H1 (cell line): ENCODE results near the gene CPLANE2. TPM values are rescaled to one million over a fixed set of nuclear protein-coding genes. Genes with fewer than 3 reads are reported as not detected.

Experiments
- CTCF ChIA-PET: fragments of 300-600 bp; sonication (Branson Sonifier 250); formaldehyde crosslinking; loops from one replicate; lab custom pipeline; 2021; ENCODE audit not compliant: partially characterized antibody; lab: Charles Lee
- POLR2A ChIA-PET: fragments of 300-600 bp; sonication (Branson Sonifier 250); formaldehyde crosslinking; loops from one replicate; lab custom pipeline; 2021; ENCODE audit warnings: inconsistent platforms; ENCODE audit not compliant: partially characterized antibody; lab: Charles Lee
- DNase-seq, 2 experiments: peaks; one replicate each; pipeline versions ENCODE4 v3.0.0 to v3.0.0-alpha.2; 2010 to 2022; ENCODE audit warnings: low spot score in 2 of 2, low read depth in 1 of 2, mixed read lengths in 1 of 2
- FAIRE-seq: peaks from 2 replicates; lab custom pipeline; 2011; peaks lifted over from hg19 to GRCh38; lab: Jason Lieb, UNC
- H2AFZ ChIP-seq: 2 replicates; pipeline ENCODE4 v1.8.1; 2012; ENCODE audit warnings: low read length, inconsistent platforms
- H2AK5ac ChIP-seq: 2 replicates; pipeline ENCODE4 v1.6.1; 2013; ENCODE audit warnings: low read depth, low read length
- H2BK120ac ChIP-seq: replicated peaks from 2 replicates; pipeline ENCODE3; 2013; ENCODE audit warnings: low read depth, low read length, inconsistent platforms
- H2BK12ac ChIP-seq: 2 replicates; pipeline ENCODE4 v1.6.1; 2013; ENCODE audit warnings: low read depth, low read length
- H2BK15ac ChIP-seq: 2 replicates; pipeline ENCODE4 v1.6.1; 2013; ENCODE audit warnings: low read length
- H2BK20ac ChIP-seq: 2 replicates; pipeline ENCODE4 v1.6.1; 2013; ENCODE audit warnings: low read length
- H2BK5ac ChIP-seq: 2 replicates; pipeline ENCODE4 v1.6.1; 2013; ENCODE audit warnings: low read depth, low read length
- H3K14ac ChIP-seq: 2 replicates; pipeline ENCODE4 v1.6.1; 2013; ENCODE audit warnings: inconsistent platforms; ENCODE audit not compliant: insufficient read length
- H3K18ac ChIP-seq: 2 replicates; pipeline ENCODE4 v1.6.1; 2013; ENCODE audit warnings: low read length; ENCODE audit errors: extremely low read depth
- H3K23ac ChIP-seq: 2 replicates; pipeline ENCODE4 v1.6.1; 2013; ENCODE audit warnings: inconsistent platforms; ENCODE audit not compliant: insufficient read length
- H3K23me2 ChIP-seq: 2 replicates; pipeline ENCODE4 v1.6.1; 2013; ENCODE audit warnings: low read depth, low read length
- H3K27ac ChIP-seq: 2 replicates; pipeline ENCODE4 v1.6.1; 2011; ENCODE audit warnings: low read depth, low read length, inconsistent platforms
- H3K27me3 ChIP-seq, 4 experiments: replicated peaks in 1 of 4; 1 replicate in 1 of 4; 2 replicates in 3 of 4; pipeline versions ENCODE4 v1.6.1 to v1.8.1; 2011 to 2013; ENCODE audit warnings: low read length in 3 of 4, mild to moderate bottlenecking in 3 of 4, inconsistent platforms in 2 of 4, mixed read lengths in 2 of 4, moderate library complexity in 1 of 4; ENCODE audit not compliant: control insufficient read depth in 3 of 4, insufficient read depth in 3 of 4; ENCODE audit errors: extremely low read depth in 1 of 4
- H3K36me3 ChIP-seq, 4 experiments: 2 replicates each; pipeline versions ENCODE4 v1.6.1 to v1.8.1; 2011 to 2013; ENCODE audit warnings: mild to moderate bottlenecking in 4 of 4, low read length in 3 of 4, moderate library complexity in 2 of 4, control low read depth in 1 of 4, inconsistent platforms in 1 of 4; ENCODE audit not compliant: insufficient read depth in 4 of 4, control insufficient read depth in 2 of 4
- H3K4ac ChIP-seq: replicated peaks from 2 replicates; pipeline ENCODE3; 2013; ENCODE audit warnings: low read length, low read depth, mixed read lengths, inconsistent platforms; ENCODE audit not compliant: insufficient read length
- H3K4me1 ChIP-seq, 4 experiments: replicated peaks in 1 of 4; 1 replicate in 1 of 4; 2 replicates in 3 of 4; pipeline versions ENCODE4 v1.6.1 to v1.8.1; 2011 to 2013; ENCODE audit warnings: low read length in 3 of 4, inconsistent platforms in 2 of 4, mixed read lengths in 1 of 4; ENCODE audit not compliant: insufficient read depth in 4 of 4, control insufficient read depth in 3 of 4
- H3K4me2 ChIP-seq, 2 experiments: 2 replicates each; pipeline versions ENCODE4 v1.6.1 to v1.8.1; 2011 to 2013; ENCODE audit warnings: low read depth in 2 of 2, low read length in 2 of 2, control low read depth in 1 of 2, inconsistent platforms in 1 of 2, mild to moderate bottlenecking in 1 of 2; ENCODE audit not compliant: insufficient read depth in 1 of 2
- H3K4me3 ChIP-seq, 4 experiments: fragments of 200-600, 300-600 bp in 1 of 4; sonication (generic), shearing (Covaris generic), sonication (Bioruptor Twin) in 1 of 4; 2 replicates each; pipeline versions ENCODE4 v1.5.1 to v1.8.1; 2011 to 2016; ENCODE audit warnings: low read length in 4 of 4, low read depth in 3 of 4, control low read depth in 2 of 4, inconsistent platforms in 2 of 4, mild to moderate bottlenecking in 2 of 4, mixed read lengths in 1 of 4, moderate library complexity in 1 of 4; ENCODE audit not compliant: insufficient read depth in 2 of 4; ENCODE audit errors: extremely low read depth in 1 of 4
- H3K56ac ChIP-seq: replicated peaks from 2 replicates; pipeline ENCODE3; 2013; ENCODE audit warnings: low read depth, mild to moderate bottlenecking, mixed read lengths, low read length, inconsistent platforms; ENCODE audit not compliant: insufficient read length
- H3K79me1 ChIP-seq: 2 replicates; pipeline ENCODE4 v1.6.1; 2013; ENCODE audit warnings: low read depth, low read length, control low read depth
- H3K79me2 ChIP-seq, 2 experiments: 2 replicates each; pipeline versions ENCODE4 v1.6.1 to v1.8.1; 2012 to 2013; ENCODE audit warnings: low read length in 2 of 2, mild to moderate bottlenecking in 2 of 2, inconsistent platforms in 1 of 2; ENCODE audit not compliant: insufficient read depth in 2 of 2, control insufficient read depth in 1 of 2
- H3K9ac ChIP-seq, 4 experiments: replicated peaks in 1 of 4; 1 replicate in 1 of 4; 2 replicates in 3 of 4; pipeline versions ENCODE4 v1.6.1 to v1.8.1; 2011 to 2013; ENCODE audit warnings: low read depth in 3 of 4, low read length in 3 of 4, control low read depth in 2 of 4, mild to moderate bottlenecking in 2 of 4, moderate library complexity in 2 of 4, inconsistent platforms in 1 of 4; ENCODE audit errors: extremely low read depth in 1 of 4
- H3K9me3 ChIP-seq, 2 experiments: 2 replicates each; pipeline versions ENCODE4 v1.6.1 to v1.8.1; 2012 to 2013; ENCODE audit warnings: mild to moderate bottlenecking in 2 of 2, moderate library complexity in 2 of 2, control low read depth in 1 of 2, inconsistent platforms in 1 of 2, low read depth in 1 of 2, low read length in 1 of 2, mixed read lengths in 1 of 2; ENCODE audit not compliant: insufficient read depth in 2 of 2
- H4K20me1 ChIP-seq, 2 experiments: replicated peaks in 1 of 2; 2 replicates each; pipeline versions ENCODE3 to v1.8.1; 2011 to 2013; ENCODE audit warnings: inconsistent platforms in 2 of 2, low read length in 2 of 2, mild to moderate bottlenecking in 1 of 2; ENCODE audit not compliant: insufficient read depth in 2 of 2, control insufficient read depth in 1 of 2
- H4K5ac ChIP-seq: 2 replicates; pipeline ENCODE4 v1.6.1; 2013; ENCODE audit warnings: low read length, low read depth, mixed read lengths, inconsistent platforms; ENCODE audit not compliant: insufficient read length
- H4K8ac ChIP-seq: 2 replicates; pipeline ENCODE4 v1.8.0; 2013; ENCODE audit warnings: mild to moderate bottlenecking, moderate library complexity, low read length, inconsistent platforms; ENCODE audit not compliant: insufficient read depth; ENCODE audit errors: extremely low read depth
- H4K91ac ChIP-seq: replicated peaks from 2 replicates; pipeline ENCODE3; 2013; ENCODE audit warnings: low read length, mixed read lengths, inconsistent platforms; ENCODE audit not compliant: insufficient read length
- ASH2L ChIP-seq: fragments of 200-600, 300-600 bp; sonication (generic); IDR thresholded peaks from one replicate; pipeline ENCODE4 v1.7.1; 2017; ENCODE audit warnings: low read length
- BACH1 ChIP-seq: IDR thresholded peaks from 2 replicates; pipeline ENCODE4 v1.6.1; 2012; ENCODE audit warnings: low read length, improper control_type of control experiment
- BCL11A ChIP-seq, 2 experiments: IDR thresholded peaks; one replicate each; pipeline ENCODE4 v1.6.1; 2011; ENCODE audit warnings: low read depth in 2 of 2, low read length in 2 of 2, mild to moderate bottlenecking in 2 of 2
- E2F6 ChIP-seq: IDR thresholded peaks from 2 replicates; pipeline ENCODE4 v1.6.1; 2012; ENCODE audit warnings: inconsistent platforms
- KDM1A ChIP-seq: fragments of 200-600, 300-600 bp; sonication (generic); IDR thresholded peaks from 2 replicates; pipeline ENCODE4 v1.7.1; 2016; ENCODE audit warnings: mild to moderate bottlenecking, low read length, borderline replicate concordance
- KDM5A ChIP-seq: fragments of 200-600 bp; IDR thresholded peaks from 2 replicates; pipeline ENCODE4 v1.7.1; 2012; ENCODE audit warnings: mild to moderate bottlenecking, low read length, inconsistent platforms, mixed read lengths
- POU5F1 ChIP-seq: IDR thresholded peaks from 2 replicates; pipeline ENCODE4 v1.6.1; 2011; ENCODE audit warnings: low read depth, mild to moderate bottlenecking, low read length, moderate library complexity
- RNF2 ChIP-seq: fragments of 200-900, 300-1000 bp; sonication (generic); IDR thresholded peaks from 2 replicates; pipeline ENCODE4 v1.7.1; 2016; ENCODE audit warnings: borderline replicate concordance, low read depth, mild to moderate bottlenecking, antibody characterized with exemption, low read length; ENCODE audit not compliant: poor library complexity, severe bottlenecking; ENCODE audit errors: missing control alignments
- SP4 ChIP-seq: IDR thresholded peaks from 2 replicates; pipeline ENCODE4 v1.6.1; 2012; ENCODE audit warnings: low read length, inconsistent platforms
- WGBS, 2 experiments: shearing (Covaris generic) in 1 of 2; methylation state at CpG; one replicate each; pipeline versions ENCODE4 v1.1.6 to v1.1.7; 2013 to 2015; ENCODE audit warnings: low lambda C conversion rate in 2 of 2, mixed read lengths in 2 of 2, inconsistent platforms in 1 of 2, low coverage in 1 of 2, missing lambda C conversion rate in 1 of 2; ENCODE audit not compliant: insufficient replicate concordance in 2 of 2, insufficient coverage in 1 of 2, insufficient read length in 1 of 2; ENCODE audit errors: extremely low coverage in 1 of 2, missing lambda C conversion rate in 1 of 2; 5-methylcytosine and 5-hydroxymethylcytosine counted together
- polyA plus RNA-seq, 7 experiments: library from polyadenylated mRNA; depleted of rRNA in 3 of 7; stranded (reverse) in 5 of 7; unstranded in 2 of 7; fragments of >200 nt in 5 of 7; fragments of 200-250 nt in 2 of 7; gene quantifications; 1 replicate in 5 of 7; 2 replicates in 1 of 7; 4 replicates in 1 of 7; pipeline versions ENCODE4 v1.2.1 to v1.2.3, GENCODE V29; 2011 to 2013; ENCODE audit warnings: missing spikeins in 2 of 7, mixed read lengths in 2 of 7
- total RNA-seq: library from RNA; stranded (reverse); fragmentation: NEBNext Ultra II Directional; extraction: Animal tissue kit (Norgen Biotek cat#: 25700); gene quantifications from 2 replicates; pipeline ENCODE4 v1.2.1, GENCODE V29; 2021

The CPLANE2 gene
- total and polyA plus RNA-seq, 2 of the 8 experiments (the other 6 are each of a cell fraction or from before 2014, with no cell fraction given), result 2.3 to 2.5 TPM

GRCh38 chr1:16183765-16184556 is 53.0 kb downstream of the CPLANE2 start:
- Histone ChIP-seq H2BK12ac (peak overlapping the region; percentile 98; the same call in 1 of the 2 replicates), H3K23me2 (no peaks in the 10 kb centered on the region), H3K9me3 (no peaks in the 10 kb centered on the region), H3K4me1 (peaks cover 4 to 11% (median 8%) of the 10 kb centered on the region in 4 experiments; a peak in 6 of 7 replicates), H3K9ac (no peak overlapping the region), H4K20me1 (no peaks in the 10 kb centered on the region), H2BK5ac (peak overlapping the region; percentile 83), H3K79me2 (no peaks in the 10 kb centered on the region), H4K91ac (peak overlapping the region; percentile 41), H3K4me2 (no peak overlapping the region), H3K27me3 (no peaks in the 10 kb centered on the region; a peak in 1 of 7 replicates), H2AK5ac (peak overlapping the region; percentile 58; the same call in 1 of the 2 replicates), H2AFZ (no peak overlapping the region), H3K36me3 (no peaks in the 10 kb centered on the region), H2BK20ac (peak overlapping the region; percentile 80; the same call in 1 of the 2 replicates), H2BK120ac (no peak overlapping the region), H3K14ac (no peak overlapping the region), H3K18ac (no peak overlapping the region; the same call in 1 of the 2 replicates), H3K27ac (0 out of 2 replicates have a peak overlapping the region, but pooled peaks have one; percentile 15), H2BK15ac (no peak overlapping the region), H3K79me1 (no peaks in the 10 kb centered on the region), H3K56ac (no peak overlapping the region), H4K5ac (no peak overlapping the region), H3K4ac (no peak overlapping the region), H3K4me3 (no peak overlapping the region), H4K8ac (no peak overlapping the region; the same call in 1 of the 2 replicates), H3K23ac (no peak overlapping the region)
- no peak for FAIRE-seq
- ChIA-PET CTCF (interaction anchor here (0.6 to 17.1 kb wide), 9 partner anchors 15 to 129 kb away, joined by 3 to 569 read pairs (median 3); partner anchors contain the start of gene FAM131C), POLR2A (interaction anchor here (1.1 kb wide), 1 partner anchor 33 kb away, joined by 4 read pairs; no protein-coding TSS in a partner anchor)
- WGBS, 2 experiments, result 84% methylated on average over 19 of the region's 19 CpGs; no CpG with 5 or more reads in 1 of the 2 experiments
- DNase-seq, result no peak
- TF ChIP-seq BCL11A (IDR thresholded peaks at IDR 0.05; ENCODE audit: low read depth in 2 of 2, low read length in 2 of 2), result no peak
- peak; percentile 71; the same call in 1 of the 2 replicates for TF ChIP-seq KDM1A
- no peak for TF ChIP-seq SP4
- no peak for TF ChIP-seq BACH1
- no peak for TF ChIP-seq ASH2L
- TF ChIP-seq RNF2, result no peak
- TF ChIP-seq E2F6, result peak; percentile 48; the same call in 1 of the 2 replicates
- no peak for TF ChIP-seq POU5F1
- TF ChIP-seq KDM5A, result no peak
